ENCODE data around the gene ZBTB40. TPM values are rescaled to one million over a fixed set of nuclear protein-coding genes. Genes with fewer than 3 reads are reported as not detected.

ZBTB40 gene
- total RNA-seq, 1 donor from 2014 or later = 9.7 TPM

DNA sequence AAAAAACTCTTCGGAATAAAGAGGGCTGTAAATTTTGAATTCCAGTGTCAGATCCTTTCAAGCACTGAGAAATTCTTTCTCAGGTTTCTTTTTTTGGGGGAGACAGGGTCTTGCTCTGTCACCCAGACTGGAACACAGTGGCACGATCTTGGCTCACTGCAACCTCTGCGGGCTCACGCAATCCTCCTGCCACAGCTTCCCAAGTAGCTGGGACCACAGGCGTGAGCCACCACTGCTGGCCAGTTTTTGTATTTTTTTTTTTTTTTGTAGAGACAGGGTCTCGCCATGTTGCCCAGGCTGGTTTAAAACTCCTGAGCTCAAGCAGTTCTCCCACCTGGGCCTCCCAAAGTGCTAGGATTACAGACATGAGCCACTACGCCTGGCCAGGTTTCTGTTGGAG, 76.8 kb downstream of the ZBTB40 start:
- no peak for DNase-seq (ENCODE audit: low read depth in 2 of 2)

DNA sequence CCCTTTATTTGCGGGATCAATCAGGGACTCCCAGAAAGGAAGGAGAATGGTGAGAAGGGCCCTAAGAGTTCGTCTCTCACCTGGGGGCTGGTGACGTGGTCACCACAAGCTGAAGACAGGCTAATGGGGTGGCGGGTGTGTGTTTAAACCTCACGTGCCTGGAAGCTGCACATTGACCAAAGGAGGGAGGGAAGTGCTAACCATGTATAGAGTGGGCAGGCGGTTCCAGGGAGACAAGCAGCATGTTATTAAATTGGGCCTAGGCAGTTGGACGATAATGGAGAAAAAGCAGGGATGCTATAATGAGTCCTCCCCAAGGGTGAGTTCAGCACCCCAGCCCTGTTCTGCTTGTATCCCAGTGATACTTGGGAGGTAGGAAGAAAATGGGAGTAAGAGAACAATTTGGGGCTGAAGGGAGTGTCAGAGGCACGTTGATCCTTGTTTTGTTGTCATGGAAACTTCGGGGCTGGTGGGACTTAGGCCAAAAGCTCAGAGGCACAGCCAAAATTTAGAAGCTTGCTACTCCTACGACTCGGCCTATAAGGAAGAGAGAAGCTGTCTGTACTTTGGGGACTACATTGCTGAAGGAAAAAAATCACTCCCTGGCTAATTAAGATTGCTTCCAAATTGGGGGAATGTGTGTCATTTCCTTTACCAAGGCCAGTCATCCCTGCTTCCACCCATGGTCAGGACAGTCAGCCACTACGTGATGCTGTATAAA, 78.4 kb downstream of the ZBTB40 start:
- DNase-seq (ENCODE audit: low read depth in 2 of 2) = peak in 1 of 2 donors; percentile 55

DNA sequence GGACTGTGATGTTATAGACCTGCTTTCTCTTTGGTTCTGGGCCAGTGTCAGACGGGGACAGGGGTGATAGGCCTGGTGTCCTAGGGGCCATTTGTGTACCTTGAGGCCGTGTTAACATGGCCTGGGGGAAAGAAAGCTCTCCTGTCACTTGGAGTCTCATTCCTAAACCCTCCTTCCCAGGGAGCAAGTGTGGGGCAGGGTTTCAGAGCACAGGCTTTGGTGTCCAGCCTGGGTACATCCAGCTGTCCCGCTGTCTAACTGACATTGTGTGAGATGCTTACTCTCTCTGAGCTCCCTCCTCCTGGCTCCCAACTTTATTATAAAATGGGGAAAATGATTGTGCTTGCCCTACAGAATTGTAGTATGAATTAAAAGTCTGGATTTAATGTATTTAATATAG, 79.1 kb downstream of the ZBTB40 start:
- DNase-seq (ENCODE audit: low read depth in 2 of 2) = no peak

DNA sequence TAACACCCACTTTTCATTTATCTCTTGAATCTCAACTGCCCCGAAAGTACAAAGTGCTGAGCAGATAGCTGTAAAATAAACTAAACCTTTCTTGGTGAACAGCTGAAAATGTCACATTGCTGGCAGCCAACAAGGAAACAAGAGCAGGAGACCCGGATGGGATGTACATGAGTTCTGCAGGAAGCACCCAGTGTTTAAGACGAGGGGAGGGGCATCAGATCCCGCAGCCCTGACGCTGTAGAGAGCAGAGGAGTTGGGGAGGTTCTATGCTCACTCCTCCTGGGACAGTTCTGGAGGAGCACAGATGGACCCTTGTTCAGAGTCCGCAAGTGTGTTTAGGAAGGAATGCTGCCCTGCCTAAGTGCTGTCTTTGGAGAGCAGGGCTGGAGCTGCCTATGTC, 79.6 kb downstream of the ZBTB40 start:
- peak in 1 of 2 donors; percentile 45 for DNase-seq (ENCODE audit: low read depth in 2 of 2)

DNA sequence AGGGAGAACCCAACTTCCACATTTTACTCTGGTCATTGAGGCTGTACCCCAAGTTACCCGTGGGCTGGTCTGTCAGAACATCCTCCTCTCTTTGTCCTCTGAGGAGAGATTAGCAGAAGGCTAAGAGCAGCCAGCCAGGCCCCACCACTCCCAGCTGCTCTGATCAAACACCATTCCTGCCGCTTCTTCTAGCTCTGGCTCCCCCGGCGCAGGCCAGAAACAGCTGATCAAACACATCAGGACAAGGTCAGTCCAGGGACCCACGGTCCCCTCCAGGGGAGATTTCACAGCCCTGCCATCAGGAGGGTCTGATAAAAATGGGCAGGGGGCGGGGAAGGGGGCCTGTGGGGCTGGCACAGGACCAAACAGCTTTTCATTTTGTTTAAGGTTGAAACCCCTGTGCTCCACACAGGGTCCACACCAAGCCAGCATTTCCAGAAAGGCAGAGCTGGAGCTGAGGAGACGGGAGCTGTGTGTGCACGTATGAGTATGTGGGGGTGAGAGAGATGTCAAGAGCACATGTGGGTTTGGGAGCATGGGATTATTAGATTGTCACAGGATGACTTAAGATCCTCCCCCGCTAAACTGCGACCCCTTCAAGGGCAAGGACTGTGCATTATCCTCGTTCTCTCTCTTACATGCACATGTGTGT, 81.7 kb downstream of the ZBTB40 start:
- no peak for DNase-seq (ENCODE audit: low read depth in 2 of 2)

DNA sequence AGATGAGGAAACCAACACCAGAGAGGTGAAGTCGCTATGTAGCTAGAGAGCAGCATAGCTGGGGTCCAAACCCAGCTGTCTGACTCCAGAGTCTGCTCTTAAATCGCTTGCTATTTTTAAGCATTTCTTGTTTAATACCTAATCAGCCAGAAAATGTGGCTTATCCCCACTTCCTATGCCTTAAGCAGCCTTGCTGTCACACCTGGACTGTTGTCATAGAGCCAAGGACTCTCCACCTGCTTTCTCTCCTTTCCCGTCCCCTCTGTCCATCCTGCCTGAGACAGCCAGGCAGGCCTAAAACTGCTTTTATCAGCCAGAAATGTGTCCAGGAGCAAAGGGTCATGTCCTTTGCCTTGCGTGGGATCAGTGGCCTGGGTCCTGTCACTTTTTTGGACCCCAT, 83.3 kb downstream of the ZBTB40 start:
- no peak for DNase-seq (ENCODE audit: low read depth in 2 of 2)

DNA sequence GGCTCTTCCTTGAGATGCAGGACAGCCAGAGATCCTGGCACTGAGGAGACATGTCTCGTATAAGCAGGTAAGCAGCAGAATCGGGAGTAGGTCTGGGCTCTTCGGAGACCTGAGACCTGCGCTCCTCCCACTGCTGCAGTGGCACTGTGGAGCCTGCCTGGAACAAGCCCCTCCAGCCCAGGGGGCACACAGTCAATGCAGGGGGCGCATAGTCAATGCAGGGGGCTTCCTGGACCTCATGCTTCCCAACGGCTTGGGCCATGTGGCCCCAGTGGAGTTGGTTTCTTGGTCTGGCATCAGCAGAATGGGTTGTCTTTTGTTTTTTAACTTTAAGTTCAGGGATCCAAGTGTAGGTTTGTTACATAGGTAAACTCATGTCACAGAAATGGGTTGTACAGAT, 83.7 kb downstream of the ZBTB40 start:
- no peak for DNase-seq (ENCODE audit: low read depth in 2 of 2)

DNA sequence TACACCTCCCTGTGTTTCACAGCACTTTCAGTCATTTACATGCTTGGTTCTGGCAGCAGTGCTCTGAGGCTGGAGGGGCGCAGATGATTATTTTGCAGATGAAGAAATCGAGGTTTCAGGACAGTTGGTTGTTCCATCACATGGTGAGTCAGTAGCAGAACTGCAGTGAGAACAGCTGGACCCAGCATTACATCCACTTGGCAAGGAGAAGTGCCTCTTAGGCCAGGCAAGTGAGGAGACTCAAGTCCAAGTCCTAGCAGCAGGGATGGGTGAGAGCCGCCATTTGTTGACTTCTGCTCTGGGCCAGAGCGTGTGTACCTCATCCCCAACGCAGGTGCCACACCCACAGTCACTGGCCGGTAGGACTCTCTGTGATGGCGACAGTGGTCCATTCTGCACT, 84.9 kb downstream of the ZBTB40 start:
- DNase-seq (ENCODE audit: low read depth in 2 of 2) = no peak

DNA sequence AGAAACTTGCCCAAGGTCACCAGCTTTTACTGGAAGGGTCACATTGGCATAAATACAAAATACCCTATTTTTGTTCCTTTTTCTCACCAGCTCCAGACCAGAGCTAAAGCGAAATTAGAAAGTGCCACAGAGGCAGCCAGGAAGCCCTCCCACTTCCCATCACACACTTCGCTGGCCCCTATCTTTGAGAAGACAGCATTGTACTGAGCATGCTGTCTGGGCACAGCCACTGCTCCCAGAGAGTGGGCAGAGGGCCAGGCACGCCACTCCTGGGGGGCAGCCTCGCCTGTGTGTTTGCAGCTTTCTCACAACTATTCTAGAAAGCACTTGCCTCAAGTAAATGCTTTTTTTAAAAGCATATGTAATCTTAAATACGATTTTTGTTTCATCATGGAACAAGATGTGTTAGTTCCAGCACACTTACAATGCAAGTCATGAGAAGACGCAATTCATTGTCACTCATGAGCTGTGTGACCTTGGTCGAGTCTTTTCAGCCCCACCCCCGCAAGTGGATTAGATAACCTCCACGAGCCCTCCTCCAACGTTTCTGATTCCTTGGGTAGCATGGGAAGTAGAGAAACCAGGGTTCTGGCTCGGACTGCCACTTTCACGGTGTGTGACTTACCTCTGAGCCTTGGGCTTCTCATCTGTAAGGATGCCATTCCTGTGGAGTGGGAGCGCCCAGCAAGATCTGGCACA, 85.9 kb downstream of the ZBTB40 start:
- no peak for DNase-seq (ENCODE audit: low read depth in 2 of 2)

DNA sequence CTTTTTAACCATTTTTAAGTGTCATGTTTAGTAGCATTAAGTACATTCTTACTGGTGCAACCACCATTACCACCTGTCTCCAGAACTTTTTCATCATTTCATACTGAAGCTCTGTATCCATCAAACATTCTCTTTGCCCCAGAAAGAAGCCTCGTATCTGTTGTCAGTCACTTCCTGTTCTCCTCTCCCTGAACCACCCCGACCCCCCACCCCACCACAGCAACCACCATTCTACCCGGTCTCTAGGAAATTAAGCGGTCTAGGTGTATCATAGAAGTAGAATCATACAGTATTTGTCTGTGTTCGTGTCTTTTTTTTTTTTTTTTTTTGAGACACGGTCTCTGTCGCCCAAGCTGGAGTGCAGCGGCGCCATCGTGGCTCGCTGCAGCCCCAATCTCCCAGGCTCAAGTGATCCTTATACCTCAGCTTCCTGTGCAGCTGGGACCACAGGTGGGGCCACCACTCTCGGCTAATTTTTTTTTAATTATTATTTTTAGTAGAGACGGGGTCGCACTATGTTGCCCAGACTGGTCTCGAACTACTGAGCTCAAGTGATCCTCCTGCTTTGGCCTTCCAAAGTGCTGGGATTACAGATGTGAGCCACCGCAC, 88.0 kb downstream of the ZBTB40 start:
- DNase-seq (ENCODE audit: low read depth in 2 of 2) = no peak

DNA sequence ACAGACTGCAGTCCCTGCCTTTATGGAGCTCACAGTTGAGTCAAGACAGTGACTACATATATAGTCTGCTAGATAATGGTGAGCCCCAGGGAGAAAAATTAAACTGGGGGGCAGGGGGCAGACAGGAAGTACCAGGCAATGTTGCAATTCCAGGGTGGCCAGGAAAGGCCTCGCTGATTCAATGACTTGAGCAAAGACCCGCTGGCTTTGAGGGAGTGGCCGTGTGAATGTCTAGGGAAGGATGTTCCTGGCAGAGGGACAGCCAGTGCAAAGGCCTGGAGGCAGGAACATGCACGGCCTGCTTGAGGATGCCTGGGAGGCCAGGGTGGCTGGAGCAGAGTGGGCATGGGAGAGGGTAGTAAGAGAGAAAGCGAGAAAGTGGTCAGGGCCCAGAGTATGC, 88.7 kb downstream of the ZBTB40 start:
- DNase-seq (ENCODE audit: low read depth in 2 of 2) = no peak

DNA sequence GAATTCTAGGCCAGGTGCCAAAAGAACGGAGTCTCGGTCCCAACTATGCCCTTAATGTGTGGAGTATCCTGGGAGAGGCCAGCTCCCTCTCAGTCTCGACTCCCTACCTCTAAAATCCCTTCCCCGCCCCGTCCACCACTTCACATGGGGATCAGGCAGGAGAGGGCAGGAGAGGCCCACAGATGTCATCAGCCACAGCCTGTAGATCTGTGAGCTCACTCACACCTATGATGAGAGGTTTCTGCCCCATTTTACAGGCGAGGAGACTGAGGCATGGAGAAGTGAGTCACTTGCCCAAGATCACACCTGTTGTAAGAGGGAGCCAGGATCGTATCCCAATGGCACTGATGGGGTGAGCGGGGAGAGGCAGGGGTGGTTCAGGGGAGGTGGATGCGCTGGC, 91.2 kb downstream of the ZBTB40 start:
- DNase-seq (ENCODE audit: low read depth in 2 of 2) = no peak

DNA sequence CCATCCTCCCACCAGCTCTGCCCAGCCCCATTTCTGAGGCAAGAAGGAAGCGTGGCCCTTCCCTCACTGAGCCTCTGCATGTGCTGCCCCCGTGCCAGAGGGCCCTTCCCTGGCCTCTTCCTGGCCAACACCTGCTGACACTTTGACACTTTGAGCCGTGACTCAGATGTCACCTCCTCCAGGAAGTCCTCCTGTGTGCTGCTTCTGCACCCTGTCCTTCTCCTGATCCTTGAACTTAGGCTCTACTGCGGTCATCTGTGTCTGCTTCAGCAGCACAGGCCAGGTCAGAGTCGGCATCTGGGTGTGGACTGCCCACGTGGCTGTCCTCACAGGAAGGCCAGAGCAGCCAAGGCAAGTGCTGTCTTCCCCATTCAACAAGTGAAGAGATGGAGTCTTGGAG, 92.0 kb downstream of the ZBTB40 start:
- no peak for DNase-seq (ENCODE audit: low read depth in 2 of 2)

DNA sequence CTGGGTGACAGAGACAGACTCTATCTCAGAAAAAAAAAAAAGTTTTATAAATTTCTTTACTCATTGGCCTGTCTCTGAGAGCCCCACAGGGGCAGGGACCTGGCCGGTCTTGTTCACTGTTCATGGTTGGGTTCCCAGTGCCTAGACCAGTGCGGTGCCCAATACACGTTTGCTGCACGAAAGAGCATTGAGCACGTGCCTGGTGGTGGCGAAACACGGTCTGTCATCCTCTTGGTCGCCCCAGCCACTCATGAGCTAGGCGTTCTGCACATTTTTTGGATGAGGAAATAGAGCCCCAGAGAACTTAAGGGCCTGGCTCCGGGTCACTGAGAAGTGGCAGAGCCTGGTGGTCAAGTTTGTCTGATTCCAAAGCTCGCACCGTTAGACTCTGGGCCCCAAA, 93.0 kb downstream of the ZBTB40 start:
- DNase-seq (ENCODE audit: low read depth in 2 of 2) = no peak

DNA sequence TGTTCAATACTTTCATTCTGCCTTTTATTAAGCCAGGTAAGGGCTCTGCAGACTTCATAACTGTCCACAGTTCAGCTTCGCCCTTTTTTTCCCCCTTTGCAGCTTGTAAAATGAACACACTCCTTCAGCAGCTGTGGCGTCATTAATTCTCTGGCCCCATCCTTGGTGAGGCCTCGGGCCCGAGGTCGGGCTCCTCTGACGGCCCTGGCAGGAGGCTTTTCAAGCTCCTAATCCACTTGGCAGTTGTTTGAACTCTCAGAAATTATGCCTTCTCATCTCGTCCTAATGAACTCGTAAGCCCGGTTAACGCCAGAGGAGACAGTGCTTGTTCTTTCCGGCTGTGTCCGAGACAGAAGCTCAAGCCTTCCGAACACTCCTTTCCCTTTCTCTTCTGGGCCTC, 93.5 kb downstream of the ZBTB40 start:
- DNase-seq (ENCODE audit: low read depth in 2 of 2) = no peak

DNA sequence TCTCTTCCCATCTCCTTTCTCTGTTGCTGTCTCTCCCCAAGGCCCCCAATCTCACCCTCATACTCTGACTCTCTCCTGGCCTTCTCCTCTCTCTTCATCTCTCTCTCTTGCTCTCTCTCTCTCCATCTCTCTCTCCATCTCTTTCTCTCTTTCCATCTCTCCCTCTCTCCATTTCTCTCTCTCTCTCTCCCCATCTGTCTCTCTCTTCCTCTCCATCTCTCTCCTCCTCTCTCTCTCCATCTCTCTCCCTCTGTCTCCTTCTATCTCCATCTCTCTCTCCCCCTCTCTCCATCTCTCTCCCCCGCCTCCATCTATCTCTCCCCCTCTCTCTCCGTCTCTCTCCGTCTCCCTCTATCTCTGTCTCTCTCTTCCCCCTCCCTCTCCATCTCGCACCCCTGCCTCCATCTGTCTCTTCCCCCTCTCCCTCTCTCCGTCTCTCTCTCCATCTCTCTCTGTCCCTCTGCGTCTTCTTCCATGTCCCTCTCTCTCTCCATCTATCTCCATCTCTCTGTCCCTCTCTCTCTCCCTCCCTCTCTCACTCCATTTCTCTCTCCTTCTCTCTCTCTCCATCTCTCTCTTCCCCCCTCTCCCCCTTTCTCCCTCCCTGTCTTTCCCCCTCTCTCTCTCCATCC, 95.7 kb downstream of the ZBTB40 start:
- DNase-seq (ENCODE audit: low read depth in 2 of 2) = no peak

DNA sequence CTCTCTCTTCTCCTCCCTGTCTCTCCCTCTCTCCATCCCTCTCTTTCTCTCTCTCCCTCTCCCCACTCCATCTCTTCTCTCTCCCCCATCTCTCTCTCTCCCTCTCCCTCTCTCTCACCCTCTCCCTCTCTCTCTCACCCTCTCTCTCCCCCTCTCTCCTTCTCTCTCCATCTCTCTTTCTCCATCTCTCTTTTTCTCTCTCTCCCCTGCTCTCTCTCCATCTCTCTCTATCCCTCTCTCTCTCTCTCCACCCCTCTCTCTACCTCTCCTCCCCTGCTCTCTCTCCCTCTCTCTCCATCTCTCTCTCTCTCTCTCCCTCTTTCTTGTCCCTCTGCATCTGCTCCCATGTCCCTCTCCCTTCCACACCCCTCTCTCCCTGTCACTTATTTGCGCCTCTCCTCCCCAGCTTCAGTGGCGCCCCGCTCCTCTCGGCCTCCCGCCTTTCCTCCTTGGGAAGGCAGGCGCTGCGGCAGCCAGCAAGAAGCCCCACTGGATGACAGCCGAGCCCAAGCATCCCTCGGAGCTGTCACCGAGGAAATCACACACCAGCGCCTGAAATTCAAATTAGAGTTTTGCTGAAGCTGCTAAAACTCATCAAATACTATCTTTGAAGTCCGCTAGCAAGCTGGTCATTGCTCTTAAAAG, 96.3 kb downstream of the ZBTB40 start:
- no peak for DNase-seq (ENCODE audit: low read depth in 2 of 2)

DNA sequence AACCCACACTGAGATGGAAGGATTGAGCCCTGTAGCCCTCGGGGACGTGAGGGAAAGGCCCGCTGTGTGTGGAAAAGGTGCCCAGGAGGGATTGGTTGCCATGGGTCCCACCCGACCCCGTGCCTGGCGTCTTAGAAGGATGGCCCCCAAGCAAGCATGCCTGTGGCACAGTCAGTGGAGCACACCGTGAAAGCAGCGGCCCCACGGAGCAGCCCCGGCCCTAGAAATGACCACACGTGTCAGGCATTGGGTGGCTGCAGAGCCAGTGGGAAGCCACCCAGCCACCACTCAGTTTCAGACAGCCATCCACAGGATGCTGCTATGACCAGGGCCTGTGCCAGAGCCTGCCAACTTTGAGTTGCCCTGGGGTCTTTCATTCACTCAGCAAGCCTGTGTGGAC, 98.4 kb downstream of the ZBTB40 start:
- no peak for DNase-seq (ENCODE audit: low read depth in 2 of 2)

DNA sequence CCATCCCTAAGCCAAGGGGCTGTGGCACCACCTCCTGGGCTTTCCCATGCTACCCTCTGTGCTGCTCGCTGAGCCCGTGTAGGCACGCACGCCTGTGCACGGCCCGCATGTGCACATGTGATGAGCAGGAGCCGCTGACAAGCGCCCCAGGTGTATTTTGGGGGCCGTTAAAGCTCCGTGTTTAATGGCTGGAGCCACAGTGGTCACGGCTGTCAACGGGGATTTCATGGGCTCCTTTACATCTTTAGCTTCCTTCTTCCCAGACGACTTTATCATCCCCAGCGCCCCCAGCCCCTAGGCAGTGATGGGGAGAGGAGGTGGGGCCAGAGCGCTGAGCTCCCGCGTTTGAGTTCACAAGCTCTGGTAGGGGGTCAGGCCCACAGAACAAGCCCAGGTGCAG, 99.9 kb downstream of the ZBTB40 start:
- no peak for DNase-seq (ENCODE audit: low read depth in 2 of 2)

DNA sequence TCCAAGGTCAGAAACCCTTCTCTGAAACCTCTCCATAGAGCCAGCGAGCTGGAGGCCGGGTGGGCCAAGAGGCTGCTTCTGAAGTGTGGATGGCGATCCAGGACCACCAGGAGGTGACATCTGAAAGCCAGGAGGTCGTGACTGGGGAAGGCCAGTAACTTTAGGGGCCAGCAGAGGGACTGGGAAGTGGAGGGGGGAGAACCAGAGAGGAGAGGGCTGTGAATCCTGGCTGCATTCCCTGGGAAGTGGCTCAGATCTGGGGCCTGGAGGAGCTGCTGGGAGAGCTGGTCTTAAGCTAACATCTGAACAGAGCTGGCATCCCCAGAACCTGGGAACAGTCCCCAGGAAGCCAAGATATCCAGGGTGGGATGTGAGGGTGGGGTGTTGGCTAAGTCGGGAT, 100.4 kb downstream of the ZBTB40 start:
- DNase-seq (ENCODE audit: low read depth in 2 of 2) = no peak

DNA sequence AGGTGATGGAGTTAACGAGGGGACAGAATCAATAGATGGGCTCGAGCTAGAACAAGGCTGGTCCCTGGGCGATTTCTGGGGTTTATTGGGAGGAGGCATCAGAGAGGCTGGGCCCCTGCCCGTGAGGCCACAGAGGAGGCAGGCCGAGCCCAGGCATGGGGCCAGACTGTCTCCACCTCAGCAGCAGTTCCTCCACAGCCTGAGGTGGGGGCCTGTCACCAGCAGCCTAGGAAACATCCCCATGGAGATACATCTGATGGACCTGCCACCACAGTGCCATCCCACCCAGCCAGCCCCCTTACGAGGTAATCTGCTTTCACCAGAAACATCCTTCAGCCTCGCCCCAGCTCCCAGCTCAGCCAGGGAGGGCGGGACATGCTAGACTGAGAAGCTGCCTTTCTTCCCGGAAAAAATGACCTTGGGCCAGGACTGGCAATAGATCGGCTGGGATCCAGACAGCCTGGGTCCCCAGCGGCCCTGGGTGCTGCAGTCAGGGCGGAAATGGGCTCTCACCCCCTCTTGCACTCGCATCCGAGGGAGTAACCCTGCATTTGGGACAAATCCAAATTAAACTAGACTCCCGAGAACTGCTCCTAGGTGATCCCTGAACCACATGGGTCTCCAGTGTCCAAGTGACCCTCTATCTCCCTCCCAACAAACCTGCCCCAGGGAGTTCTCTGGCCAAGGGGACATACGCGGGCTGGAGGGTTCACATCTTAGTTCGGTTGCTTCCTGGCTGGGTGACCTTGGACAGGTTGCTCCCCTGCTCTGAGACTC, 101.6 kb downstream of the ZBTB40 start:
- no peak for DNase-seq (ENCODE audit: low read depth in 2 of 2)
